ENCODE data around the gene CCDC127.
"Not testable (repeated sequence)": the region's sequence is repeated elsewhere in the genome, so short reads cannot be mapped to it uniquely, and the experiment has no call there.

Gene CCDC127

DNA sequence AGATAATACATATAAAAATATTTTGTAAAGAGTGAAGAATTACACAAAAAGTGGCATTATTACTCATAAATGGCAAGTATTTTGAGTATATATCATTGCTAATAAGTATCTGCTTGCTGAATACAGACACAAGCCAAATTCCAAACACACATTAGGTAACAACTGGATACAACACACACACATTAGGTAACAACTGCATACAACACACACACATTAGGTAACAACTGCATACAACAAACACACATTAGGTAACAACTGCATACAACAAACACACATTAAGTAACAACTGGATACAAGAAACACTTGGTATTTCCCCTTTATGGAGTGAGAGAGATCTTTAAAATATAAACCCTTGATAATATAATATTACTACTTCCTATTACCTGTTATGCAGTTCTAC, 13.5 kb downstream of the CCDC127 start:
- FAIRE-seq: no peak
- DNase-seq (ENCODE audit: low spot score): no peak

- DNase-seq (ENCODE audit: low spot score) (no peak), FAIRE-seq (no peak)
Observed at GRCh38 chr5:204001-204400, 14.0 kb downstream of the CCDC127 start.

DNA sequence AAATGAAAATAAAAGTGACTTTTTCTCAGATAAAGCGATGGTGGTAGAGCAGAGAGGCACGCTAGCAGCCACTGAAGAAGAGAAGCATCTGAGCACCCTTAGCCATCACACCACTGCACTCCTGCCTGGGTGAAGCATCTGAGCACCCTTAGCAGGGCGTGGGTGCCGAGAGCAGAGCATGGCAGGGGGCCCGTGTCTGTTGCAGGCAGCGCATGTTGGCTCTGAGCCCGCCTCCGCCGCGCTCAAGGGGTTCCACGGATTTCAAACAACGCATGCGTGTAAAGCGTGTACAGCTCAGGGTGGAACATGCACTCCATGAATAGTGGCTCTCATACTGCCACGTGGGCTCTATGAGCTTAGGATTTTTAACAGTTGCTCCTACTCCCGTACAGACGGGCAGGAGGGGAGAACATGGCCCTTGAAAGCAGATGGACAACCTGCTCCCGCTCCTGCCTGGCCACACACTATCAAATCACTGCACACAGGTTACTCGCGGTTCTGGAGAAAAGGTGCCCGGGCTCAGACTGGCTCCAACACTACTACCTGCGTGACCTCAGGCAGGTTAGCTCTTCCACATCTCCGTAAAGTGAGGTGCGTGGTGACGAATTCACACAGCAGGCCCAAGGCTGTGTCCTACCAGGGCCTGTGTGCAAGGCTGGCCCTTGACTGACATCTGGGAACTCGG, 14.6 kb downstream of the CCDC127 start:
- FAIRE-seq (no peak), DNase-seq (ENCODE audit: low spot score) (no peak)

GRCh38 chr5:201672-202071, 16.3 kb downstream of the CCDC127 start:
- FAIRE-seq: no peak
- DNase-seq (ENCODE audit: low spot score): no peak

GRCh38 chr5:200985-201384, 17.0 kb downstream of the CCDC127 start:
- DNase-seq (ENCODE audit: low spot score) (no peak), FAIRE-seq (no peak)

DNA sequence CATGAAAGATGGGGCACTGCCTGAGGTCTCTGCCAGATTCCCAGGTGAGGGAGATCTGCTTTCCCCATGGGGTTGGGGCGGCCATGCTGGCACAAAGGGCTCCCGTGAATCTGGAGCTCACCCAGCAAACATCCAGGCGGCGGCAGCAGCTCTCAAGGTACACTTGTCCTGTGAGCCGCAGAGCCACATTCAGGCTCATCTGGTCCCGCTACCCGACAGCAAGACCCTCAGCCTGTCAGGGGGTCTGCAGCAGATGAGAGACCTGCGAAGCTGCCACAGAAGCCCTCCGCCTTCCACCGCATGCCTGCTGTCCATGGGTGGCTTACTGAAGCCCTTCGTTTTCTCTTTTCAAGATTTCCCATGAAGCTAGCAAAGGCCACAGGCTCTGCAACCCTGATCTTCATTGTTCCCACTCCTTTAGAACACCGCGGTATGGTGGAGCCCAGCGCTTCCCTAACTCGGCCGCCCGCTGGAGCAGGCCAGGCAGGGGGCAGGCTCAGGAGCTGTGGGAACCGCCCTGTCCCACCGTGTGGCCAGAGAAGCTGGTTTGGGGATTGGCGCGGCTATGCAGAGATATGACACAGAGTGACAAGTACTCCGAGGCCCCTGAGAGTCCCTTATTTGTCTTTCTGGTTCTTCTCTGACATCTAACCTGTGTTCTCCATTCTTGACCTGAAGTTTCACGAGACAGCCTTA, 17.9 kb downstream of the CCDC127 start:
- FAIRE-seq: no peak
- DNase-seq (ENCODE audit: low spot score): no peak

GRCh38 chr5:199197-199949, 18.6 kb downstream of the CCDC127 start:
- no peak for FAIRE-seq

DNA sequence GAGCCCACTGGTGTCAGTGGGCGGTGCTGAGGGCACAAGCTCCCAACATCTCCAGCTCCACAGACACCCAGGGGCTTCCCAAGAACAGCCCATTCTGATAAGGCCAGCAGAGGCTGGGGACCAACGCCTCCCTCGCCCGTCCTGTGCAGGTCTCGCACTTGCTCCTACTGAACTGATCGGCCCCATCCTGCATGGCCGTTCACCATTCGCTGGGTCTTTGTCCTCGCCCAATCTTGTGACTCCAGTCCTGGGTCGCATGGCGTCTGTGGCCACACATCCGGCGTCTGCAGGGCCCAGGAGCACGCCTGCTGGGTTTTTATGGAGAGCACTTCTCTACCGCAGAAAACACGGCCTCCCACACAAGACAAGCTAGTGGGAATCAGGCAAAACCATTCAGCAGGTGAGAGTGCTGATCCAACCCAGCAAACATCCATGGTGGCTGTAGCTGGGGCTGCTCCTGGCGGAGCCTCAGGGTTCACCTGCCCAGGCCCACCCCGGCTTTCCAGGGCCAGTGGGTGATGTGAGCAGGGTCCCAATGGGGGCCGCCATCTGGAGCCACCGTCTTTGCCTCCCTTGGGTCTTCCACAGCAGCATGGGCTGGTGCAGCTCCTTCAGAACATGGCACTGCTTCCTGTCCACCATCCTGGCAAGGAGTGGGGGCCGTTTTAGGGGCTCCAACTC, 19.3 kb downstream of the CCDC127 start:
- no peak for DNase-seq (ENCODE audit: low spot score)
- no peak for FAIRE-seq

More at GRCh38 chr5:199197-199949, 18.6 kb downstream of the CCDC127 start:
- no peak for DNase-seq (ENCODE audit: low spot score)

DNA sequence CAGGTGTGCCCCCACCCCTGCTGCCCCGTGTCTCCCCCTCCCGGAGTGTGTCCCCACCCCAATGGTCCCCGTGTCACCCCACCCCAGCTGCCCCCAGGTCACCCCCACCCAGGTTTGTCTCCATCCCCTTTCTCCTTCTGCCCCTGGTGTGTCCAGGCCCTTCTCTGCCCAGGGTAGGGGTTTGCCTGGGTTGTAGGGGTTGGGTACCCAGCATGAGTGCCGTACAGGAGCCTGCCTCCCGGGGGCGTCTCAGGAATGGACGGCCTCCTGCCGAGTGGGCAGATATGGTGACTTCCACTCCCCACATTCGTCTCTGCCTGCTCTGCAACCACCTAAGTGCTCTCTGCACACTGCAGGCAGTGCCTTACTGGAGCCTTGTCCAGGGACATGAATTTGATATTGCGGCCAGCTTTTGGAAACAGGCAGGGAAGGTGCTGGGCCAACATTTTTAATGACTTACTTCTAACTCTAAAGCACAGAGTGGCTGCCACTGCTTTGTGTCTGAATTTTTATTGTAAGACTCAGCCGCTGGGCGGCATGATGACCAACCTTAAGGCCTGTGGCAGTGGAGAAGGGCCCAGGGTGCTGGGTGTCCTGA, 20.0 kb downstream of the CCDC127 start:
- FAIRE-seq (no peak), DNase-seq (ENCODE audit: low spot score) (no peak)

DNA sequence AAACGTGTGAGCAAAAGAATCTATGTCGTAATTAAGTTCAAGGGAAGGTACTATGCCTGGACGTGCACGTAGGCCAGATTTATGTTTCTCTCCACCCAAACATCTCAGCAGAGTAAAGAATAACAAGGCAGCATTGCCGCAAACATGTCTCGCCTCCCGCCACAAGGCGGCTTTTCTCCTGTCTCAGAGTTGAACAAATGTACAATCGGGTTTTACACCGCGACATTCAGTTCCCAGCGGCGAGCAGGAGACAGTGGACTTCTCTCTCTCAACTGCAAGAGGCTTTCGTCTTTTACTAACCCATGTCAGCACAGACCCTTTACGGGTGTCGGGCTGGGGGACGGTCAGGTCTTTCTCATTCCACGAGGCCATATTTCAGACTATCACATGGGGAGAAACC, 20.9 kb downstream of the CCDC127 start:
- DNase-seq (ENCODE audit: low spot score); FAIRE-seq: not testable (repeated sequence)

DNA sequence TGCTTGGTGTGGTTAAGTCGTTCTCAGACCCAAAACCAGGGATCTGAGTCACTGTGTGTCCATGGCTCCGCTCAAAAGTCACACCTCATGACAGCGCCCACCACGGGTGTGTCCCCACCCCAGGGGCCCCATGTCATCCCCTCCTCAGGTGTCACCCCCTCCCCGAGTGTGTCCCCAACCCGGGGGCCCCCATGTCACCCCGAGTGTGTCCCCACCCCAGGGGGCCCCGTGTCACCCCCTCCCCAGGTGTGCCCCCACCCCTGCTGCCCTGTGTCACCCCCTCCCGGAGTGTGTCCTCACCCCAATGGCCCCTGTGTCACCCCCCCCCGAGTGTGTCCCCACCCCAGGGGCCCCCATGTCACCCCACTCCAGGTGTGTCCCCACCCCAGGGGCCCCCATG, 21.6 kb downstream of the CCDC127 start:
- FAIRE-seq (no peak), DNase-seq (ENCODE audit: low spot score) (no peak)

GRCh38 chr5:195401-196160, 22.4 kb downstream of the CCDC127 start:
- FAIRE-seq: no peak

GRCh38 chr5:194603-195209, 23.2 kb downstream of the CCDC127 start:
- FAIRE-seq: no peak
- no peak for DNase-seq (ENCODE audit: low spot score)

More at GRCh38 chr5:195401-196160, 22.4 kb downstream of the CCDC127 start:
- DNase-seq (ENCODE audit: low spot score): no peak

GRCh38 chr5:194102-194501, 23.9 kb downstream of the CCDC127 start:
- FAIRE-seq: no peak
- DNase-seq (ENCODE audit: low spot score): no peak

- DNase-seq (ENCODE audit: low spot score) (no peak), FAIRE-seq (no peak)
Observed at GRCh38 chr5:192970-193831, 24.8 kb downstream of the CCDC127 start.

GRCh38 chr5:192691-192969, 25.3 kb downstream of the CCDC127 start:
- FAIRE-seq: no peak
- no peak for DNase-seq (ENCODE audit: low spot score)

DNA sequence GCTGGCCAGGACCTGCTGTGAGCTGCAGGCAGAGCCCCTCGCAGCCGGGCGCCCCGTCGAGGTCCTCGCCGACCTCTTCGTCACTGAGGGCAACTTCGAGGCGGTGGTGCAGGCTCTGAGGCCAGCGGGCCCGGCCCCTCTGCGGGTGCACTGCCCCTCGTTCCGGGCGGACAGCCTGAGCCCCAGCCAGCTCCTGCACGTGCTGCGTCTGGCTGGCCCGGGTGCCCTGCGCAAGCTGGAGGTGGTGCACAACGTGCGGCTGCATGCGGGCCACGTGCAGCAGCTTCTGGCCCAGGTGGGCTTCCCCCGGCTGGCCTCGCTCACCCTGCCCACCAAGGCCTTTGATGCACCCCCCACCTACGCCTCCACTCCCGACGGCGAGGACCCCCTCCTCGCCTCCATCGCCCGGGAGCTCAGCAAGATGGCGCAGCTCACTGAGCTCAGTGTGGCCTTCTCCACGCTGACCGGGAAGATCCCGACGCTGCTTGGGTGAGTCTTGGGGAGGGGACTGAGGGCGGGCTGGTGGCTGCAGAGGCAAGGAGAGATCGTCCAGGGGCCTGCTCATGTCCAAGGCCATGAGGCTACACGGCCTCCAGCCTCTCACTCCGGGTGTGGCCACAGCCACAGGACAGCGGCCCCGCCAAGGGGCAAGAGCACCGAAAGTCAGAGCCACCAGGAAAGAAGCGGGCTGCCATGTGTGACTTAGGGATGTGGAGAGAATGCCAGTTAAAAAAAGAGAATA, 25.8 kb downstream of the CCDC127 start:
- no peak for DNase-seq (ENCODE audit: low spot score)
- FAIRE-seq: no peak

GRCh38 chr5:191036-191948, 26.7 kb downstream of the CCDC127 start, which contains the start of gene LRRC14B:
TSS of gene LRRC14B (plus strand) at chr5:191495. CDS start at chr5:191539, 44 bp downstream.
- FAIRE-seq: no peak
- DNase-seq (ENCODE audit: low spot score): no peak
